ENCODE results near the gene PATJ. TPM values are rescaled to one million over a fixed set of nuclear protein-coding genes. Genes with fewer than 3 reads are reported as not detected.

Gene PATJ
- total RNA-seq, 1 donor from 2014 or later, result 2.0 TPM

GRCh38 chr1:62194651-62195544 is 452.6 kb downstream of the PATJ start, which contains the start of gene L1TD1:
L1TD1 (plus strand) TSS chr1:62194849; CDS start chr1:62206629, 11,780 bp downstream.
- peak within 1 kb of the TSS; percentile 78 for H3K4me3 Mint-ChIP-seq (ENCODE audit: unreplicated experiment)

DNA sequence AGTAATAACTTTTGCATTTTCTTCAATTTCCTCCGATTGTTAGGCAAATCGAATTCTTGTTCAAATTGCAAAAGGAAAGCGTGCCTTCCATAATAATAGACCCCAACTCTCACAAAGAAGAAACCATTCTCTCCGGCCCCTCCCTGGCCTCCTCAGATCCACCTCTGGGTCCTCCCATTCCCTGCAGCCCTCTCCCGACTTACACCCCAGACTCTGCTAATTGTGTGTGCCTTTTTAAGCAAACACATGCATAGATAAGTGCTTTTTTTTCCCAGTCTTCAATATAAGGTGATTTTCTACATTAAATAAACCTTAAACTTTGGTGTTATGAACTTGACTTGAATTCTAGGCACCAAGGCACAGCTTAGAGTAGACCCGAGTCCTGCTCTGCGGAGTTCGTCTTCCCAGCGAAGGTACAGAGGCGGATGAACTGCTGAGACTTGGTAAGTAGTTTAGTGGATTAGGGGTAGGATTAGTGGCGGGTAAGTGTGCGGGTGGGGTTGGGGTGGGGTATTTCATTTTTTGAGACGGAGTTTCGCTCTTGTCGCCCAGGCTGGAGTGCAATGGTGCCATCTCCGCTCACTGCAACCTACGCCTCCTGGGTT is 453.9 kb downstream of the PATJ start:
- Mint-ChIP-seq H3K27ac (ENCODE audit: unreplicated experiment) (no peak overlapping the region), H3K4me1 (ENCODE audit: low read depth, unreplicated experiment) (peaks cover 6% of the 10 kb centered on the region), H3K9me3 (ENCODE audit: unreplicated experiment) (peaks cover 2% of the 10 kb centered on the region), H3K36me3 (ENCODE audit: unreplicated experiment) (peaks cover 6% of the 10 kb centered on the region), H3K27me3 (ENCODE audit: unreplicated experiment) (peaks cover 12% of the 10 kb centered on the region), H3K4me3 (ENCODE audit: unreplicated experiment) (peak overlapping the region; percentile 61)
- TF ChIP-seq CTCF (IDR thresholded peaks at IDR 0.05; ENCODE audit: partially characterized antibody, unreplicated experiment), result no peak
- no peak for DNase-seq

More at GRCh38 chr1:62194651-62195544, 452.6 kb downstream of the PATJ start, which contains the start of gene L1TD1:
- TF ChIP-seq CTCF (IDR thresholded peaks at IDR 0.05; ENCODE audit: partially characterized antibody, unreplicated experiment), result no peak
- no peak within 1 kb of the TSS for H3K27ac Mint-ChIP-seq (ENCODE audit: unreplicated experiment)
- H3K36me3 Mint-ChIP-seq (ENCODE audit: unreplicated experiment), result peaks cover 6% of the 10 kb centered on the region
- H3K27me3 Mint-ChIP-seq (ENCODE audit: unreplicated experiment), result peaks cover 12% of the 10 kb centered on the region
- peaks cover 6% of the 10 kb centered on the region for H3K4me1 Mint-ChIP-seq (ENCODE audit: low read depth, unreplicated experiment)
- peak; percentile 31 for DNase-seq
- peaks cover 2% of the 10 kb centered on the region for H3K9me3 Mint-ChIP-seq (ENCODE audit: unreplicated experiment)

DNA sequence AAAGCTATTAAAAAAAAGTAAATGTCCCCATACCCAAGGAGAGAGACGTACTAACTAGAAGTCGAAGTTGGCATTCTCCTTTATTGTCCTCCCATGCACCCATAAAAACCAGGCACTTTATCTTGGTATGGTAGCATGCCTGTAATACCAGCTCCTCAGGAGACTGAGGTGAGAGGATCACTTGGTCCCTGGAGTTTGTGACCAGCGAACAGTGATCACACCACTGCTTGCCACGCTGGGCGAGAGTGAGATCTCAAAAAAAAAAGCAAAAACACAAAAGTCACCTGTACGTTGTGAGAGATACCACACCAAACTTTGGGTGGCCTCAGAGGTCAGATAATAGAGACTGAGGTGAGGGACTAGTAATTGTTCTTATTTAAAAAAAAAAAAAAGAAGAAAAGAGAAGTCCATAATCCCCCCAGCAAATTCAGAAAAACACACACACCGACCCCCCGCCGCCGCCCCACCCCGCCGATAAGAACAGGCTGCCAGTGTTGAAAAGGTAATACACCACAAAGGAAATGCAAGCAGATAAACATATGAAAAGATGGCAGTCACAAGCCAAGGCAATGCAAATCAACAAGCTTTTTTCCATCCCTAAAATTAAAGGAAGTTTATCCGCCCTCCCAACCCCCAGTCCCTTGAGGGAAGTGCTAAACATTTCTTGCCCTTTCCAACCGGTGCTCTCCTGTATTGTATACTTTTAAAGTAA is 455.9 kb downstream of the PATJ start:
- Mint-ChIP-seq H3K36me3 (ENCODE audit: unreplicated experiment) (peaks cover 6% of the 10 kb centered on the region), H3K27ac (ENCODE audit: unreplicated experiment) (no peak overlapping the region), H3K9me3 (ENCODE audit: unreplicated experiment) (peaks cover 2% of the 10 kb centered on the region), H3K4me1 (ENCODE audit: low read depth, unreplicated experiment) (peaks cover 6% of the 10 kb centered on the region), H3K4me3 (ENCODE audit: unreplicated experiment) (no peak overlapping the region), H3K27me3 (ENCODE audit: unreplicated experiment) (peaks cover 12% of the 10 kb centered on the region)
- no peak for DNase-seq
- TF ChIP-seq CTCF (IDR thresholded peaks at IDR 0.05; ENCODE audit: partially characterized antibody, unreplicated experiment), result no peak

DNA sequence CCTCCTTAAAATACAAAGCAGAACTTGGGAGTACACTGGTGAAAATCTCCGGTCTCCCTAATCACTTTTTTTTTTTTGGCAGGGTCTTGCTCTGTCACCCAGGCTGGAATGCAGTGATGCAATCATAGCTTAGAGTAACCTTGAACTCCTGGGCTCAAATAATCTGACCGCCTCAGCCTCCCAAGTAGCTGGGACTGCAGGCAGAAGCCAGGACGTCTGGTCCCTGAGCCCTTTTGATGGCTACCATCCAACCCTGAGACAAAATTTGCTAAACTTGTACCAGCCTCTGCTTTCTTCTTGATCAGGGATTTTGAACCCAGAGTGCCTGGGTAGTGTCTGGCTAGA is 456.5 kb downstream of the PATJ start:
- H3K4me3 Mint-ChIP-seq (ENCODE audit: unreplicated experiment), result no peak overlapping the region
- peaks cover 6% of the 10 kb centered on the region for H3K4me1 Mint-ChIP-seq (ENCODE audit: low read depth, unreplicated experiment)
- TF ChIP-seq CTCF (IDR thresholded peaks at IDR 0.05; ENCODE audit: partially characterized antibody, unreplicated experiment), result no peak
- H3K9me3 Mint-ChIP-seq (ENCODE audit: unreplicated experiment), result peaks cover 2% of the 10 kb centered on the region
- H3K36me3 Mint-ChIP-seq (ENCODE audit: unreplicated experiment), result peaks cover 6% of the 10 kb centered on the region
- peaks cover 12% of the 10 kb centered on the region for H3K27me3 Mint-ChIP-seq (ENCODE audit: unreplicated experiment)
- H3K27ac Mint-ChIP-seq (ENCODE audit: unreplicated experiment), result no peak overlapping the region
- no peak for DNase-seq
